Sigmoid colon (tissue), 7 donors: ENCODE results near the gene ZNF462. TPM values are rescaled to one million over a fixed set of nuclear protein-coding genes. Genes with fewer than 3 reads are reported as not detected.

Source experiments
- DNase-seq: peaks from one replicate; pipeline ENCODE4 v3.0.0-alpha.2; 2019
- H3K27ac ChIP-seq, 4 donors: fragments of 200-600 bp; sonication (generic); one replicate each; pipeline ENCODE4 v1.5.1; 2016 to 2019; ENCODE audit warnings: mild to moderate bottlenecking in 1 of 4
- H3K27me3 ChIP-seq, 3 donors: fragments of 200-600 bp; sonication (generic); one replicate each; pipeline ENCODE4 v1.5.1; 2019; ENCODE audit warnings: mild to moderate bottlenecking in 1 of 3
- H3K36me3 ChIP-seq, 4 donors: fragments of 200-600 bp; sonication (generic); one replicate each; pipeline ENCODE4 v1.5.1; 2016 to 2019
- H3K4me1 ChIP-seq, 4 donors: fragments of 200-600 bp; sonication (generic); one replicate each; pipeline ENCODE4 v1.5.1; 2017 to 2019
- H3K4me3 ChIP-seq, 4 donors: fragments of 200-600 bp; sonication (generic); one replicate each; pipeline ENCODE4 v1.5.1; 2017 to 2019; ENCODE audit warnings: mild to moderate bottlenecking in 2 of 4, moderate library complexity in 1 of 4
- H3K9me3 ChIP-seq, 4 donors: fragments of 200-600 bp in 3 of 4; sonication (generic) in 3 of 4; one replicate each; pipeline versions ENCODE4 v1.5.1 to v1.6.1; 2013 to 2019
- EP300 ChIP-seq, 4 donors: sonication (generic); formaldehyde crosslinking; IDR thresholded peaks; one replicate each; pipeline ENCODE4 v1.6.1; 2017; ENCODE audit warnings: antibody characterized with exemption in 4 of 4
- POLR2A ChIP-seq, 2 donors: fragments of 450-650 bp; IDR thresholded peaks; one replicate each; pipeline ENCODE4 v1.6.1; 2016; ENCODE audit warnings: antibody characterized with exemption in 2 of 2, mild to moderate bottlenecking in 2 of 2, moderate library complexity in 2 of 2
- POLR2AphosphoS5 ChIP-seq, 4 donors: sonication (generic); formaldehyde crosslinking; IDR thresholded peaks; one replicate each; pipeline ENCODE4 v1.6.1; 2017; ENCODE audit warnings: antibody characterized with exemption in 4 of 4
- WGBS, 2 donors: extraction: QIAGEN DNeasy Blood & Tissue Kit; methylation state at CpG; one replicate each; pipeline ENCODE4 v1.1.7; 2013; 5-methylcytosine and 5-hydroxymethylcytosine counted together
- intact Hi-C: fragments of 100-400 bp; cut with DNase I; formaldehyde crosslinking; loops from one replicate; pipeline ENCODE4 v1.15.1; 2023
- polyA plus RNA-seq, 3 donors: library from polyadenylated mRNA; stranded (reverse); fragments of 200-250 nt; gene quantifications; one replicate each; pipeline ENCODE4 v1.2.3, GENCODE V29; 2013
- total RNA-seq, 4 donors: library from RNA; depleted of rRNA; stranded (reverse); fragments of >200 nt; gene quantifications; one replicate each; pipeline ENCODE4 v1.1.0, GENCODE V29; 2016
- TF ChIP-seq, protein P1 (sequence below), 4 experiments: fragments of 450-650 bp in 3 of 4; fragments of 200-600 bp in 1 of 4; IDR thresholded peaks; one replicate each; pipeline ENCODE4 v1.5.1; 2016 to 2019; ENCODE audit warnings: antibody characterized with exemption in 4 of 4, mild to moderate bottlenecking in 3 of 4, moderate library complexity in 2 of 4
- donor health status: healthy with polysubstance abuse.
- donor health status: Bipolar disorder and iron deficiency.
- donor health status: healthy.

Gene ZNF462
- total and polyA plus RNA-seq, 7 donors: 0.60 to 33.8 (median 21.7) TPM

DNA sequence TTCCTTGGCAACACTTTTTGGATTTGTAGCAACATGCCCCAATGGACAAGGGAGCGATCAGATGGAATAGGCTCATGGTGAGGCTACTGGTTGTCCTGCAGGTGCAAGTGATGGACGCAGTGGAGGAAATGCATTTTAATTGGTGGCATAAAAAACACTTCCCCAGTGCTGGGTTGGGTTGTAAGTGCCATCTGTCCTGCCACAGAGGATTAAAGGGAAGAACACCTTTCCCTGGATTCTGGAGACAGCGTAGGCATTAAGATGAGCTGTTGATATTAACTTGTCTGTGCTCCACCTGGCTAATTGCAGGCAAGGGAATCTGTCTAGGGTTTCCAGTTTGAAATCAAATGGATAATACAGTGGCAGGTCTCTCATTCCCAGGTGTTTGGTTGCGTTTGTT is 173.4 kb downstream of the ZNF462 start:
- Histone ChIP-seq H3K27ac (no peak overlapping the region), H3K27me3 (no peaks in the 10 kb centered on the region), H3K36me3 (no peaks in the 10 kb centered on the region), H3K4me3 (no peak overlapping the region), H3K4me1 (no peaks in the 10 kb centered on the region), H3K9me3 (no peaks in the 10 kb centered on the region)
- WGBS, 2 donors: 72 to 87% methylated on average over 4 of the region's 4 CpGs
- TF ChIP-seq POLR2AphosphoS5 (IDR thresholded peaks at IDR 0.05) (no peak), EP300 (IDR thresholded peaks at IDR 0.05) (no peak), POLR2A (IDR thresholded peaks at IDR 0.05) (no peak)
- TF ChIP-seq, protein P1, sequence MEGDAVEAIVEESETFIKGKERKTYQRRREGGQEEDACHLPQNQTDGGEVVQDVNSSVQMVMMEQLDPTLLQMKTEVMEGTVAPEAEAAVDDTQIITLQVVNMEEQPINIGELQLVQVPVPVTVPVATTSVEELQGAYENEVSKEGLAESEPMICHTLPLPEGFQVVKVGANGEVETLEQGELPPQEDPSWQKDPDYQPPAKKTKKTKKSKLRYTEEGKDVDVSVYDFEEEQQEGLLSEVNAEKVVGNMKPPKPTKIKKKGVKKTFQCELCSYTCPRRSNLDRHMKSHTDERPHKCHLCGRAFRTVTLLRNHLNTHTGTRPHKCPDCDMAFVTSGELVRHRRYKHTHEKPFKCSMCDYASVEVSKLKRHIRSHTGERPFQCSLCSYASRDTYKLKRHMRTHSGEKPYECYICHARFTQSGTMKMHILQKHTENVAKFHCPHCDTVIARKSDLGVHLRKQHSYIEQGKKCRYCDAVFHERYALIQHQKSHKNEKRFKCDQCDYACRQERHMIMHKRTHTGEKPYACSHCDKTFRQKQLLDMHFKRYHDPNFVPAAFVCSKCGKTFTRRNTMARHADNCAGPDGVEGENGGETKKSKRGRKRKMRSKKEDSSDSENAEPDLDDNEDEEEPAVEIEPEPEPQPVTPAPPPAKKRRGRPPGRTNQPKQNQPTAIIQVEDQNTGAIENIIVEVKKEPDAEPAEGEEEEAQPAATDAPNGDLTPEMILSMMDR (IDR thresholded peaks at IDR 0.05): no peak
- no peak for DNase-seq
- intact Hi-C loops: no loop called here

- WGBS, 2 donors: 69 to 74% methylated on average over 4 of the region's 4 CpGs
- no peak for DNase-seq
- Histone ChIP-seq H3K36me3 (no peaks in the 10 kb centered on the region), H3K4me3 (no peak overlapping the region), H3K27ac (no peak overlapping the region), H3K27me3 (no peaks in the 10 kb centered on the region), H3K9me3 (no peaks in the 10 kb centered on the region), H3K4me1 (peaks cover 0 to 9% (median 3%) of the 10 kb centered on the region in 4 donors)
- intact Hi-C loops: no loop called here
- TF ChIP-seq POLR2AphosphoS5 (IDR thresholded peaks at IDR 0.05): no peak
- TF ChIP-seq, protein P1 (IDR thresholded peaks at IDR 0.05): no peak
- TF ChIP-seq EP300 (IDR thresholded peaks at IDR 0.05): no peak
- no peak for TF ChIP-seq POLR2A (IDR thresholded peaks at IDR 0.05)
Observed at GRCh38 chr9:107039542-107039941, 176.6 kb downstream of the ZNF462 start.

DNA sequence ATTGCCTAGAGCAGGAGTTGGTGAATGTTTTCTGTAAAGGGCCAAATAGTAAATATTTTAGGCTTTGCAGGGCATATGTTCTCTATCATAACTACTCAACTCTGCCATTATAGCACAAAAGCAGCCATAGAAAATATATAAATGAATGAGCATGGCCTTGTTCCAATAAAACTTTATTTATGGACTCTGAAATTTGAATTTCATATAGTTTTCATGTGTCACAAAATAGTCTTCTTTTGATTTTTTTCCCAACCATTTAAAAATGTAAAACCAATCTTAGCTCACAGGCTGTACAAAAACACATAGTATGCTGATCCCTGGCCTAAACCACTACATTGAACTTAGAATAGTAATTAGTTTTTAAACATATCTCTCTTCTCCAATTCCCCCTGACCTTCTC is 179.6 kb downstream of the ZNF462 start:
- no peak for TF ChIP-seq EP300 (IDR thresholded peaks at IDR 0.05)
- TF ChIP-seq, protein P1 (IDR thresholded peaks at IDR 0.05): no peak
- TF ChIP-seq POLR2AphosphoS5 (IDR thresholded peaks at IDR 0.05): no peak
- no peak for TF ChIP-seq POLR2A (IDR thresholded peaks at IDR 0.05)
- no peak overlapping the region for H3K27ac ChIP-seq
- H3K27me3 ChIP-seq: no peaks in the 10 kb centered on the region
- H3K4me1 ChIP-seq: peaks cover 0 to 9% (median 3%) of the 10 kb centered on the region in 4 donors
- H3K4me3 ChIP-seq: no peak overlapping the region
- no peak for DNase-seq
- no peaks in the 10 kb centered on the region for H3K36me3 ChIP-seq
- no peaks in the 10 kb centered on the region for H3K9me3 ChIP-seq
- intact Hi-C loops: loop anchor here (5.0 kb wide), 1 partner anchor 180 kb away; the partner anchor contains the start of gene ZNF462

DNA sequence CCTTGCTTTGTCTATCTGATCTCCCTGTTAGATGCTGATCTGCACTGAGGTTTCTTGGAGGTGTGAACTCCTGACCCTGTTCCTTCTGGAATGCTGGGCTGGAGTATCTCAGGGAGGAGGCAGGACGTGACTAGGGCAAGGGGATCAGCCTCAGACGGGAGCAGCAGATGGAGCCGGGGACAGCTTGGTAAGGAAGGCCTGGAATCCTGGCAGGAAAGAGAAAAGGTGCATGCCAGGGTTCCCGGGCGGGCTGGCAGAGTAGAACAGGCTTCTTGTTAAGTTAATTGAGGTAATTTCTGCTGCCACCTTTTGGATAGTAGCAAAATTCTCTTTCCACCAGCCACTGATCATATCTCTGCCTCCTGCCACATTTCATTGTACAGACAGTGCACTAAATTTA is 180.9 kb downstream of the ZNF462 start:
- Histone ChIP-seq H3K27me3 (no peaks in the 10 kb centered on the region), H3K4me3 (no peak overlapping the region), H3K36me3 (no peaks in the 10 kb centered on the region), H3K4me1 (peaks cover 0 to 9% (median 3%) of the 10 kb centered on the region in 4 donors), H3K27ac (no peak overlapping the region), H3K9me3 (no peaks in the 10 kb centered on the region)
- no peak for TF ChIP-seq POLR2A (IDR thresholded peaks at IDR 0.05)
- TF ChIP-seq, protein P1 (IDR thresholded peaks at IDR 0.05): peak in 1 of 4 experiments; percentile 15
- no peak for TF ChIP-seq EP300 (IDR thresholded peaks at IDR 0.05)
- TF ChIP-seq POLR2AphosphoS5 (IDR thresholded peaks at IDR 0.05): no peak
- DNase-seq: peak; percentile 69
- intact Hi-C loops: loop anchor here (5.0 kb wide), 1 partner anchor 182 kb away; the partner anchor contains the start of gene ZNF462
- WGBS, 2 donors: 64 to 68% methylated on average over 5 of the region's 5 CpGs

DNA sequence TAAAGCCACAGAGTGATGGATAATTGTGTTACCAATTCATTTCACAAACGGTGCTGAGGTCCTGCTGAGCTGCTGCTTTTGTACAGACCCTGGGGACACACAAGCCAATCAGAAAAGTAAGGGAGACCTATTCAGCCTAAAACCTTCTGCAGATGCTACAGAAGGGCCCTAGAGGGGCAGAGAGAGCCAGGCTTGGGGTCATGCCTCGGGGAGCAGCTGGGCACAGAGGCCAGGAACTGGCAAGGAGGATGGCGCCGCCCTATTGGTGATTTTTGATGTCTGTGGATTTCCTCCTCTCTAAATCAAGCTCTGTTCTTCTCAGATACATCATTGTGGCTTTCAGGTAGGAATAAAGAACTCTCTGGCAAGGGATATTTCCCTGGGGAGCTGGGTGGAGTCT is 181.9 kb downstream of the ZNF462 start:
- intact Hi-C loops: loop anchor here (5.0 kb wide), 1 partner anchor 183 kb away; the partner anchor contains the start of gene ZNF462
- WGBS, 2 donors: 88 to 89% methylated on average over 4 of the region's 4 CpGs

More for the DNA sequence above, 181.9 kb downstream of the ZNF462 start:
- TF ChIP-seq POLR2AphosphoS5 (IDR thresholded peaks at IDR 0.05) (no peak), POLR2A (IDR thresholded peaks at IDR 0.05) (no peak), EP300 (IDR thresholded peaks at IDR 0.05) (no peak)
- TF ChIP-seq, protein P1 (IDR thresholded peaks at IDR 0.05): no peak
- Histone ChIP-seq H3K27me3 (no peaks in the 10 kb centered on the region), H3K36me3 (no peaks in the 10 kb centered on the region), H3K4me3 (no peak overlapping the region), H3K9me3 (no peaks in the 10 kb centered on the region), H3K4me1 (peaks cover 0 to 9% (median 3%) of the 10 kb centered on the region in 4 donors), H3K27ac (no peak overlapping the region)
- DNase-seq: no peak
